ENCODE measurements around the gene HOXD11.

GRCh38 chr2:176103194-176103593 is 3.9 kb upstream of the HOXD11 start:
- TF ChIP-seq EZH2phosphoT487 (IDR thresholded peaks at IDR 0.05; ENCODE audit: insufficient read depth, low read depth): no peak
- TF ChIP-seq EZH2 (IDR thresholded peaks at IDR 0.05; ENCODE audit: insufficient read depth, poor library complexity, severe bottlenecking): no peak

Measured in GM23248 (cell line).